Myocyte (in vitro differentiated cells): Measurements from ENCODE around the gene PBX3. TPM values are rescaled to one million over a fixed set of nuclear protein-coding genes. Genes with fewer than 3 reads are reported as not detected.

Experiments used
- total RNA-seq: library from RNA; depleted of rRNA; stranded (reverse); fragments of >200 nt; gene quantifications from 2 replicates; pipeline ENCODE4 v1.2.3, GENCODE V29; 2014

Gene PBX3
- total RNA-seq, 1 donor from 2014 or later = 25.0 TPM

Other genes starting within 250 kb of the PBX3 start
- gene MAPKAP1, start 40.2 kb upstream of the PBX3 start, total RNA-seq = 109 and 116 TPM in 2 replicates